Measurements from ENCODE around the gene ORC6. TPM values are rescaled to one million over a fixed set of nuclear protein-coding genes. Genes with fewer than 3 reads are reported as not detected.

The ORC6 gene
- total RNA-seq, 1 donor from 2014 or later, result 1.3 TPM

- ATAC-seq, result no peak
- no peak for DNase-seq
- Histone ChIP-seq H3K4me3 (no peak overlapping the region), H3K4me1 (peaks cover 14% of the 10 kb centered on the region), H3K27me3 (ENCODE audit: low read depth) (no peaks in the 10 kb centered on the region), H3K36me3 (no peaks in the 10 kb centered on the region), H3K27ac (no peak overlapping the region), H3K9me3 (no peaks in the 10 kb centered on the region)
- no peak for TF ChIP-seq CTCF (IDR thresholded peaks at IDR 0.05)
- intact Hi-C loops (cut with DNase I), result no loop called here
These were observed 4.1 kb downstream of the ORC6 start for GRCh38 chr16:46693598-46693997.

GRCh38 chr16:46695937-46696336, 6.5 kb downstream of the ORC6 start:
- Histone ChIP-seq H3K4me3 (no peak overlapping the region), H3K9me3 (no peaks in the 10 kb centered on the region), H3K27ac (no peak overlapping the region), H3K27me3 (ENCODE audit: low read depth) (no peaks in the 10 kb centered on the region), H3K4me1 (peaks cover 3% of the 10 kb centered on the region), H3K36me3 (no peaks in the 10 kb centered on the region)
- DNase-seq, result no peak
- intact Hi-C loops (cut with DNase I), result no loop called here
- ATAC-seq, result no peak
- no peak for TF ChIP-seq CTCF (IDR thresholded peaks at IDR 0.05)

- ATAC-seq (peak; percentile 53 to 54), DNase-seq (no peak)
- no peaks in the 10 kb centered on the region for H3K4me1 ChIP-seq
- intact Hi-C loops (cut with DNase I), result no loop called here
- H3K4me3 ChIP-seq, result no peak overlapping the region
- H3K9me3 ChIP-seq, result no peaks in the 10 kb centered on the region
- no peaks in the 10 kb centered on the region for H3K36me3 ChIP-seq
- no peak for TF ChIP-seq CTCF (IDR thresholded peaks at IDR 0.05)
- H3K27me3 ChIP-seq (ENCODE audit: low read depth), result no peaks in the 10 kb centered on the region
- H3K27ac ChIP-seq, result no peak overlapping the region
These were observed 7.5 kb downstream of the ORC6 start for GRCh38 chr16:46696957-46697356.

- ATAC-seq, result no peak
- no peak for TF ChIP-seq CTCF (IDR thresholded peaks at IDR 0.05)
- Histone ChIP-seq H3K27ac (no peak overlapping the region), H3K4me3 (no peak overlapping the region), H3K27me3 (ENCODE audit: low read depth) (no peaks in the 10 kb centered on the region), H3K4me1 (no peaks in the 10 kb centered on the region), H3K9me3 (no peaks in the 10 kb centered on the region), H3K36me3 (no peaks in the 10 kb centered on the region)
- intact Hi-C loops (cut with DNase I), result no loop called here
- no peak for DNase-seq
These were observed 10.6 kb downstream of the ORC6 start for GRCh38 chr16:46700048-46700447.

- Histone ChIP-seq H3K36me3 (no peaks in the 10 kb centered on the region), H3K27me3 (ENCODE audit: low read depth) (no peaks in the 10 kb centered on the region), H3K4me3 (no peak overlapping the region), H3K27ac (no peak overlapping the region), H3K4me1 (no peaks in the 10 kb centered on the region), H3K9me3 (no peaks in the 10 kb centered on the region)
- ATAC-seq (no peak), DNase-seq (no peak)
- intact Hi-C loops (cut with DNase I), result no loop called here
- TF ChIP-seq CTCF (IDR thresholded peaks at IDR 0.05), result no peak
These were observed 12.2 kb downstream of the ORC6 start for GRCh38 chr16:46701615-46702014.

GRCh38 chr16:46702030-46702429, 12.6 kb downstream of the ORC6 start:
- no peaks in the 10 kb centered on the region for H3K36me3 ChIP-seq
- no peaks in the 10 kb centered on the region for H3K9me3 ChIP-seq
- no peak for ATAC-seq
- no peak for TF ChIP-seq CTCF (IDR thresholded peaks at IDR 0.05)
- no peaks in the 10 kb centered on the region for H3K4me1 ChIP-seq
- no peak overlapping the region for H3K4me3 ChIP-seq
- no peaks in the 10 kb centered on the region for H3K27me3 ChIP-seq (ENCODE audit: low read depth)
- H3K27ac ChIP-seq, result no peak overlapping the region
- intact Hi-C loops (cut with DNase I), result no loop called here
- no peak for DNase-seq

All from lower lobe of right lung (tissue), 2 donors.